AG04450 (cell line): ENCODE results near the gene IL18RAP. TPM values are rescaled to one million over a fixed set of nuclear protein-coding genes. Genes with fewer than 3 reads are reported as not detected.

Experiments
- CTCF ChIA-PET: fragments of 300-600, 350-600 bp; formaldehyde crosslinking; extraction: SDS; loops from one replicate; lab custom pipeline; 2022; ENCODE audit warnings: antibody characterized with exemption, inconsistent platforms; lab: Charles Lee
- POLR2A ChIA-PET: fragments of 350-600 bp; formaldehyde crosslinking; extraction: SDS; loops from one replicate; lab custom pipeline; 2021; ENCODE audit warnings: antibody characterized with exemption, inconsistent platforms; lab: Yijun Ruan, JAX
- DNase-seq: peaks from one replicate; pipeline ENCODE4 v3.0.0-alpha.2; 2011; ENCODE audit warnings: low read depth, low spot score
- H3K27ac ChIP-seq: one replicate; pipeline ENCODE4 v1.5.1; 2012; ENCODE audit warnings: low read depth, low read length, control low read depth
- H3K27me3 ChIP-seq: one replicate; pipeline ENCODE4 v1.6.0; 2012; ENCODE audit warnings: low read length; ENCODE audit not compliant: control insufficient read depth, insufficient read depth
- H3K4me3 ChIP-seq: 2 replicates; pipeline ENCODE4 v1.5.1; 2011; ENCODE audit warnings: mild to moderate bottlenecking, low read depth, low read length, control low read depth
- H3K9me3 ChIP-seq: 2 replicates; pipeline ENCODE4 v1.5.1; 2012; ENCODE audit warnings: low read length; ENCODE audit not compliant: control insufficient read depth, insufficient read depth
- CTCF ChIP-seq: IDR thresholded peaks from 2 replicates; pipeline ENCODE4 v1.5.1; 2011; ENCODE audit warnings: low read depth, low read length, control low read depth, inconsistent platforms
- polyA plus RNA-seq: library from polyadenylated mRNA; depleted of rRNA; stranded (reverse); fragments of >200 nt; gene quantifications from 2 replicates; pipeline ENCODE4 v1.2.3, GENCODE V29; 2011

The IL18RAP gene
- polyA plus RNA-seq, 1 experiment = 0.10 TPM

GRCh38 chr2:102438578-102438977 is 15.6 kb downstream of the IL18RAP start:
- Histone ChIP-seq H3K27me3 (no peaks in the 10 kb centered on the region), H3K27ac (no peak overlapping the region), H3K9me3 (no peaks in the 10 kb centered on the region), H3K4me3 (no peak overlapping the region)
- CTCF ChIA-PET = interaction anchor here (0.6 to 1.9 kb wide), 5 partner anchors 10 to 555 kb away, joined by 3 to 7 read pairs (median 3); partner anchors contain the start of gene SLC9A4
- TF ChIP-seq CTCF = no peak
- POLR2A ChIA-PET = no interaction called here
- DNase-seq = no peak

- no peak overlapping the region for H3K27ac ChIP-seq
- TF ChIP-seq CTCF = no peak
- ChIA-PET POLR2A (no interaction called here), CTCF (interaction anchor here (0.6 to 1.9 kb wide), 9 partner anchors 10 to 562 kb away, joined by 3 to 7 read pairs (median 3); partner anchors contain the start of gene SLC9A4)
- no peaks in the 10 kb centered on the region for H3K9me3 ChIP-seq
- peak; percentile 52 for DNase-seq
- H3K27me3 ChIP-seq = no peaks in the 10 kb centered on the region
- H3K4me3 ChIP-seq = no peak overlapping the region
Observed at GRCh38 chr2:102439065-102439695, 16.2 kb downstream of the IL18RAP start.

GRCh38 chr2:102442967-102443828 is 20.2 kb downstream of the IL18RAP start:
- peak; percentile 87 for TF ChIP-seq CTCF
- ChIA-PET CTCF (interaction anchor here (0.5 to 3.1 kb wide), 61 partner anchors 8 to 1238 kb away, joined by 3 to 28 read pairs (median 4); no protein-coding TSS in a partner anchor), POLR2A (no interaction called here)
- no peak overlapping the region for H3K4me3 ChIP-seq
- H3K9me3 ChIP-seq = no peaks in the 10 kb centered on the region; the same call in 1 of the 2 replicates
- no peak overlapping the region for H3K27ac ChIP-seq
- DNase-seq = no peak
- H3K27me3 ChIP-seq = no peaks in the 10 kb centered on the region

GRCh38 chr2:102444233-102444632 is 21.3 kb downstream of the IL18RAP start:
- ChIA-PET POLR2A (no interaction called here), CTCF (interaction anchor here (0.6 to 3.1 kb wide), 30 partner anchors 7 to 598 kb away, joined by 3 to 28 read pairs (median 4); no protein-coding TSS in a partner anchor)
- Histone ChIP-seq H3K4me3 (no peak overlapping the region), H3K27ac (no peak overlapping the region), H3K9me3 (no peaks in the 10 kb centered on the region; the same call in 1 of the 2 replicates), H3K27me3 (no peaks in the 10 kb centered on the region)
- no peak for DNase-seq
- TF ChIP-seq CTCF = no peak
